DND-41 (cell line): ENCODE data around the gene CPD.

Experiments used
- ATAC-seq: fragments of 200-7000 bp; cut with Tn5 transposase; 3 replicates; pipeline ENCODE4 v1.9.1; 2021; ENCODE audit warnings: low read depth; ENCODE audit not compliant: insufficient read depth
- DNase-seq: peaks from one replicate; pipeline ENCODE4 v3.0.0-alpha.2; 2020
- H2AFZ ChIP-seq: 2 replicates; pipeline ENCODE4 v1.6.0; 2012; ENCODE audit warnings: low read depth, low read length
- H3K27ac ChIP-seq: 2 replicates; pipeline ENCODE4 v1.5.1; 2012; ENCODE audit warnings: low read length, inconsistent platforms
- H3K27me3 ChIP-seq: fragments of 200-600 bp; sonication (generic); 2 replicates; pipeline ENCODE4 v1.6.0; 2012; ENCODE audit warnings: low read length, mild to moderate bottlenecking, inconsistent platforms; ENCODE audit not compliant: insufficient read depth, poor library complexity
- H3K36me3 ChIP-seq: 2 replicates; pipeline ENCODE4 v1.5.1; 2012; ENCODE audit warnings: low read length, inconsistent platforms; ENCODE audit not compliant: insufficient read depth
- H3K4me1 ChIP-seq: 2 replicates; pipeline ENCODE4 v1.5.1; 2012; ENCODE audit warnings: mild to moderate bottlenecking, low read length; ENCODE audit not compliant: insufficient read depth
- H3K4me2 ChIP-seq: 2 replicates; pipeline ENCODE4 v1.6.0; 2012; ENCODE audit warnings: mild to moderate bottlenecking, moderate library complexity, low read length, inconsistent platforms; ENCODE audit not compliant: insufficient read depth
- H3K4me3 ChIP-seq, 2 experiments: fragments of 200-600 bp in 1 of 2; shearing (Covaris generic) in 1 of 2; 2 replicates each; pipeline ENCODE4 v1.5.1; 2012 to 2016; ENCODE audit warnings: inconsistent platforms in 2 of 2, low read length in 2 of 2, mild to moderate bottlenecking in 2 of 2, low read depth in 1 of 2, moderate library complexity in 1 of 2
- H3K79me2 ChIP-seq: 2 replicates; pipeline ENCODE4 v1.6.0; 2012; ENCODE audit warnings: low read length, inconsistent platforms; ENCODE audit not compliant: insufficient read depth
- H3K9ac ChIP-seq: 2 replicates; pipeline ENCODE4 v1.6.0; 2012; ENCODE audit warnings: low read depth, mild to moderate bottlenecking, inconsistent platforms, low read length, moderate library complexity
- H3K9me3 ChIP-seq: 2 replicates; pipeline ENCODE4 v1.5.1; 2012; ENCODE audit warnings: low read length, moderate library complexity, mild to moderate bottlenecking, inconsistent platforms; ENCODE audit not compliant: insufficient read depth, severe bottlenecking
- H4K20me1 ChIP-seq: 2 replicates; pipeline ENCODE4 v1.6.0; 2012; ENCODE audit warnings: low read length; ENCODE audit not compliant: insufficient read depth
- EZH2 ChIP-seq: IDR thresholded peaks from 3 replicates; pipeline ENCODE4 v1.6.1; 2012; ENCODE audit warnings: borderline replicate concordance, low read depth, mild to moderate bottlenecking, moderate library complexity, low read length, inconsistent platforms; ENCODE audit not compliant: severe bottlenecking
- TF ChIP-seq, protein P1 (sequence below): IDR thresholded peaks from 2 replicates; pipeline ENCODE4 v1.5.1; 2012; ENCODE audit warnings: borderline replicate concordance, low read length, moderate library complexity, mild to moderate bottlenecking; ENCODE audit not compliant: poor library complexity, severe bottlenecking; ENCODE audit errors: extremely low read depth

The CPD gene

DNA sequence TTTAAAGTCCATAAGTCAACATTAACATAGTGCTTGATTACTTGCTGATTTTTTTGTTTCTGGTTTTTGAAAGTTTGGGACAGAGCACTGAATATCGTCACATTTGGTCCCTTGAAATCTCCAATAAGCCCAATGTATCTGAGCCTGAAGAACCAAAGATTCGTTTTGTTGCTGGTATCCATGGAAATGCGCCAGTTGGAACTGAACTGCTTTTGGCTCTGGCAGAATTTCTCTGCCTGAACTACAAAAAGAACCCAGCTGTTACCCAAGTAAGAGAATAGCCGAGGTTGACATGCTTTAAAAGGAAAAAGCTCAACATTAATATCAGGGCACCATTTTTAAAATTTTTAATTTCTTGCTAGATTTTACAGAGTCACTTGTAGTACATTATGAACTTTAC is 70.8 kb downstream of the CPD start:
- H3K27ac ChIP-seq = no peak overlapping the region

DNA sequence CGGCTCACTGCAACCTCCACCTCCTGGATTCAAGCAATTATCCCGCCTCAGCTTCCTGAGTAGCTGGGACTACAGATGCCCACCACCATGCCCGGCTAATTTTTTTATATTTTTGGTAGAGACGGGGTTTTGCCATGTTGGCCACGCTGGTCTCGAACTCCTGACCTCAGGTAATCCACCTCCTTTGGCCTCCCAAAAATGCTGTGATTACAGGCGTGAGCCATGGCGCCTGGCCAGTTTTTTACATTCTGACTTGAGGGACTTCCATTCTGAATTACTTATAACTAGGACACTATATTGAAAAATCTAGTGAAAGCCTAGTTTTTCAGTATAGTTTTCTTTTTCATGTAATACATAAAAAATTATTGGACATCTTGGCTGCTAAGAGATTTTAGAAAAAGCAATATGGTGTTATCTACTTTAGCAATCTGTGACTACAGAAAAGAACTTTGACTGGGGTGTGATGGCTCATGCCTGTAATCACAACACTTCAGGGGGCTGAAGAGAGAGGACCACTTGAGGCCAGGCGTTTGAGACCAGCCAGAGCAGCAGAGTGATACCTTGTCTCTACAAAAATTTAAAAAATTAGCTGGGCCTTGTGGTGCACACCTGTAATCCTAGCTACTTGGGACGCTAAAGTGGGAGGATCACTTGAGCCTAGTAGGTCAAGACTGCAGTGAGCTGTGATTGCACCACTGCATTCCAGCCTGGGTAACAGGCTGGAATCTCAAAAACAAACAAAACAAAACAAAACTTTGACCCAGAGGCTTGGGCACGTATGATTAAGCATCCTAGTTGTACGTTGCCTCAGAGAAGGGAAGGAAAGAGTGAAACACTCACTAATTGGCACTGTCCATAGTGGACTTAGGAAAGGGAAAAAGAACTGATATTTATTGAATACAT is 71.6 kb downstream of the CPD start:
- H4K20me1 ChIP-seq = no peaks in the 10 kb centered on the region
- no peak for DNase-seq
- H3K36me3 ChIP-seq = peaks cover 36% of the 10 kb centered on the region
- H3K27me3 ChIP-seq = no peaks in the 10 kb centered on the region
- H3K4me2 ChIP-seq = no peak overlapping the region
- H3K4me3 ChIP-seq = no peak overlapping the region
- no peak overlapping the region for H2AFZ ChIP-seq
- TF ChIP-seq, protein P1, sequence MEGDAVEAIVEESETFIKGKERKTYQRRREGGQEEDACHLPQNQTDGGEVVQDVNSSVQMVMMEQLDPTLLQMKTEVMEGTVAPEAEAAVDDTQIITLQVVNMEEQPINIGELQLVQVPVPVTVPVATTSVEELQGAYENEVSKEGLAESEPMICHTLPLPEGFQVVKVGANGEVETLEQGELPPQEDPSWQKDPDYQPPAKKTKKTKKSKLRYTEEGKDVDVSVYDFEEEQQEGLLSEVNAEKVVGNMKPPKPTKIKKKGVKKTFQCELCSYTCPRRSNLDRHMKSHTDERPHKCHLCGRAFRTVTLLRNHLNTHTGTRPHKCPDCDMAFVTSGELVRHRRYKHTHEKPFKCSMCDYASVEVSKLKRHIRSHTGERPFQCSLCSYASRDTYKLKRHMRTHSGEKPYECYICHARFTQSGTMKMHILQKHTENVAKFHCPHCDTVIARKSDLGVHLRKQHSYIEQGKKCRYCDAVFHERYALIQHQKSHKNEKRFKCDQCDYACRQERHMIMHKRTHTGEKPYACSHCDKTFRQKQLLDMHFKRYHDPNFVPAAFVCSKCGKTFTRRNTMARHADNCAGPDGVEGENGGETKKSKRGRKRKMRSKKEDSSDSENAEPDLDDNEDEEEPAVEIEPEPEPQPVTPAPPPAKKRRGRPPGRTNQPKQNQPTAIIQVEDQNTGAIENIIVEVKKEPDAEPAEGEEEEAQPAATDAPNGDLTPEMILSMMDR = no peak
- TF ChIP-seq EZH2 = no peak
- H3K9ac ChIP-seq = no peak overlapping the region
- no peaks in the 10 kb centered on the region for H3K79me2 ChIP-seq
- H3K27ac ChIP-seq = no peak overlapping the region
- no peaks in the 10 kb centered on the region for H3K4me1 ChIP-seq
- no peaks in the 10 kb centered on the region for H3K9me3 ChIP-seq
- no peak for ATAC-seq

More for the DNA sequence above, 70.8 kb downstream of the CPD start:
- Histone ChIP-seq H3K9me3 (no peaks in the 10 kb centered on the region), H3K27me3 (no peaks in the 10 kb centered on the region), H3K79me2 (no peaks in the 10 kb centered on the region), H3K4me2 (no peak overlapping the region), H3K36me3 (peaks cover 34% of the 10 kb centered on the region), H4K20me1 (no peaks in the 10 kb centered on the region), H3K9ac (no peak overlapping the region), H2AFZ (no peak overlapping the region), H3K4me1 (no peaks in the 10 kb centered on the region), H3K4me3 (no peak overlapping the region)
- no peak for TF ChIP-seq EZH2
- TF ChIP-seq, protein P1 = no peak
- DNase-seq = no peak
- ATAC-seq = no peak

DNA sequence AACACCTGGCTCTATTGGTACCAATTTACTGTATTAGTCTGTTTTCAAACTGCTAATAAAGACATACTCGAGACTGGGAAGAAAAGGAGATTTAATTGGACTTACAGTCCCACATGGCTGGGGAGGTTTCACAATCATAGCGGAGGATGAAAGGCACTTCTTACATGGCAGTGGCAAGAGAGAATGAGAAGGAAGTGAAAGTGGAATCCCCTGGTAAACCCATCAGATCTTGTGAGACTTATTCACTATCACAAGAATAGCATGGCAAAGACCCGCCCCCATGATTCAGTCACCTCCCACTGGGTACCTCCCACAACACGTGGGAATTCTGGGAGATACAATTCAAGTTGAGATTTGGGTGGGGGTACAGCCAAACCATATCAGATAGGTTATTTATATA is 75.9 kb downstream of the CPD start:
- H3K9me3 ChIP-seq = no peaks in the 10 kb centered on the region
- H3K4me1 ChIP-seq = no peaks in the 10 kb centered on the region
- H2AFZ ChIP-seq = no peak overlapping the region
- H3K27ac ChIP-seq = no peak overlapping the region
- ATAC-seq = no peak
- H3K36me3 ChIP-seq = peaks cover 50% of the 10 kb centered on the region; the same call in 1 of the 2 replicates
- no peaks in the 10 kb centered on the region for H3K79me2 ChIP-seq
- H3K27me3 ChIP-seq = no peaks in the 10 kb centered on the region
- TF ChIP-seq, protein P1 = no peak
- no peak for TF ChIP-seq EZH2
- H3K4me2 ChIP-seq = no peak overlapping the region
- no peak for DNase-seq
- H3K9ac ChIP-seq = no peak overlapping the region
- no peaks in the 10 kb centered on the region for H4K20me1 ChIP-seq
- H3K4me3 ChIP-seq = no peak overlapping the region
